ENCODE data around the gene C17orf107.

DNA sequence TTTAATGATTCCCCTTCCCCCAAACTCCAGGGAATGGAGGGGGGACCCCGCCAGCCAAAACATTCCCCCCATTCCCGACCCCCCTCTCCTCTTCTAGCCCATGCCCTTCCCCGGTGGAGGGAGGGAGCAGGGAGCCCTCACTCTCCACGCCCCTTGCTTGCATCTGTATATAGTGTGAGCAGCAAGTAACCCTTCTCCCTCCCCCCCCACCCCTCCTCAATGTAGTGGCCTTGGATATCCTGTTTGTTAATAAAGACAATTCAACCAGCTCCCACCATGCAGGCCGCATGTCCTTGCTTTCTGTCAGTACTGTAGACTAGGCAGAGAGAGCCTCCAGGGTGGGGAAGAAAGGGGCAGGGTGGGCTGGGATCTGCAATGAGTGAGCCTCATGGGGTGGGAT lies 1.6 kb upstream of the C17orf107 start:
- TF ChIP-seq, protein P1, sequence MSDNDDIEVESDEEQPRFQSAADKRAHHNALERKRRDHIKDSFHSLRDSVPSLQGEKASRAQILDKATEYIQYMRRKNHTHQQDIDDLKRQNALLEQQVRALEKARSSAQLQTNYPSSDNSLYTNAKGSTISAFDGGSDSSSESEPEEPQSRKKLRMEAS (IDR thresholded peaks at IDR 0.05) = no peak
- no peak for TF ChIP-seq GABPA (IDR thresholded peaks at IDR 0.05 in 1 of 2, conservative IDR thresholded peaks at IDR 0.05 in 1 of 2)
